Measurements from ENCODE around the gene TMEM163.
"Not testable (repeated sequence)": the region's sequence is repeated elsewhere in the genome, so short reads cannot be mapped to it uniquely, and the experiment has no call there.

The TMEM163 gene

DNA sequence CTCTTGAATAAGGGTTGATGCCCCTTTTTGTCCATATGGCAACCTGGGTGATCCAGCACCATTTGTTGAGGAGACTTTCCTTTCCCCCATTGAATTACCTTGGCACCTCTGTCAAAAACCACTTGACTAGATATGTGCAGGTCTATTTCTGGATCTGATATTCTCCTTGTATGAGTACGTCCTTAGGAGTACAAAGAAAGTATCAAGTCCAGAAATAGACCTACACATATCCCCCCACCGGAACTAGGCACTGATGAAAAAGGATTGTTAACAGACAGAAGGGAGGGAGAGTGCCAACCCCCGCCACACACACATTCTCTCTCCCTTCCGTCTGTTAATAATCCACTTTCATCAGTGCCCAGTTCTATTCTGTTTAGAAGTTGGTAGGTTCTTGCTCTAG, 225.0 kb downstream of the TMEM163 start:
- DNase-seq (ENCODE audit: low read depth in 2 of 3, low spot score in 1 of 3), result no peak

DNA sequence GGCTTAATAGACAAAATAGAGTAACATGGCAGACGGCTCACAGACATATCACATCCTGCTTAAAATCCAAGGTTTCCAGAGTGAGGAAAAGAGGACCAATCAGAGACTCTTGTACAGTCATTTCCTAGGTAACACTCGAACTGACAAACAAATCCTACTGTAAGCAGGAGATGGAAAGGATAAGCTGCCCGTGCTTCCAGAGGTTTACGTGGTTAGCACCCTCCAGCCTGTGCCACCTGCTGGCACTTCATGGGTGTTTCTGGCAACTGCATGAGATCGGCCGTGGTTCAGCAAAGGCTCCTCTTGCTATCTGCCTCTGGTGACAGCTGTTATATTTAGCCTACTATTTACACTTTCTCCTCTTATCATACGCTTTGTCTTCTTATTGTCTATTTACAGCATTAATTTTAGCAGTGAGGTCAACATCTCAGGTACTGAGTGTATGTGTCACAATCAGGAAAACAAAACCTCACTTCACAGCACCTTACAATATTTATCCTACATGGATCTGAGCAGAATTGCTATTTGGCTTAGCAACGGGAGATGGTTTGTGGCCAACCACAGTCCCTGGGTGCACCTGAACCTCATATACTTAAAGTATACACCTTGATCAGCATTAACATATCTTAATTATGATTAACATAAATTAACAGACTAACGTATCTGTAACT, 226.9 kb downstream of the TMEM163 start:
- DNase-seq (ENCODE audit: low read depth in 2 of 3, low spot score in 1 of 3), result no peak

DNA sequence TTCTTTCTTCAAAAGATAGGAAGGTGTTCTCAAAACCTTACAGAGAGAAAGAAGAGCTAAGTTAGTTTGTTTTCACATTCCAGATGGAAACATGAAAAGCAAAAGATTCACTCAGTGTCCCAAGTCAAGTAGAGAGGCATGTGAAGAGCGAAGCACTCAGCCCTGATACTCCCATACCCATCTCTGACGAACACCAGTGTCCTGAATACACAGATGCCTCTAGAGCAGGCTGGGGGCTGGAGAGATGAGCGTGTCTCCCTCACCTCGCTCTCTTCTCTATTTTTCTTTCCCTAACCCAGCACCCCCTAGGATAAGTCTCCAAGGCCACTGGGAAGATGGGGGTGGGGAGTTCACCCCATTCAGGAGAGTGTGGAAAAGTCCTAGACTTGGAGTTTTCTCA, 227.8 kb downstream of the TMEM163 start:
- no peak for DNase-seq (ENCODE audit: low read depth in 2 of 3, low spot score in 1 of 3)

DNA sequence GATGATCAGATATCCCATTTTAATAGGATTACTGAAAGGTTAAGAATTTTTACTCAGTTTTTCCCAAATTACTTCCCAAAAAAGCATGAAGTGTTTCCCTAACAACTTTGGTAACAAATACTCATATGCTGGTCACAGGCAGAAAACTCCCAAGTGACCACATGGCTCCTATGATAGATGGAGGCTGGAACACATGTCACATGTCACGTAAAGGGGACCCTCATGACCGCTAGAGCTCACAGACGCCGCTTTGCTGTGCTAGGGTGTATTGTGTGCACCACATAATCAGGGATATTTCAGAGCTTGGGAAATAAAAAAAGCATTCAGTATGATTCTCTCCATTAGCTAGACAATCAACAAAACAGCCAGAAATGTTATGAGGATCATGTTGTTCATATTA, 228.2 kb downstream of the TMEM163 start:
- DNase-seq (ENCODE audit: low read depth in 2 of 3, low spot score in 1 of 3), result no peak

DNA sequence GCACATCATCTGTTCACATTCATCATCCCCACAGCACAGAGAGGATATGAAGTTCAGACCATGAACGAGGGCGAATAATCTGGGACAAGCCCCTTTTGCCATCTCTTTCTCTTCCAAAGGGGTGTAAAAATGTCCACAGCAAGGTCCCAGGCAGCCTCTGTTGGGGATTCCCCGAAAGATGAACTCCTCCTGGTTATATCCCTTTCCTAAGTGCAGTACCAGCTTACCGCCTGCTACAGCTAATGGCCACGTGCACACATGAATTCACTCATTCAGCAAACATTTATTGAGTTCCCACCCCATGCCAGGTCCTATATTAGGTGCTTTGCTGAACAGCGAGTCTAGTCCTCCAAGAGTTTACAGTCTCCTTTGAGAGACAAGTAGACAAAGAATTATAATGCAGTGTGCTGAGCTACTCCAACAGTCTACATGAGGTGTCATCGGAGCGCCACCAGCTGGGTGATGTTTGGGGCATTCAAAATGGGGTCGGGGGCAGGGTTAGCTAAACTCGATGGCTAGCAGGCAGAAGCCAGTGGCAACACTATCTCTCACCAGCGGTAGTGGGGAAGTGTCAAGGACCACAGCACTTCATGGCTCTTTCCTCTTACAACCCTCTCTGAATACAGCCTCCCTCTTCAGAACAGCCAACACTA, 228.9 kb downstream of the TMEM163 start:
- no peak for DNase-seq (ENCODE audit: low read depth in 2 of 3, low spot score in 1 of 3)

DNA sequence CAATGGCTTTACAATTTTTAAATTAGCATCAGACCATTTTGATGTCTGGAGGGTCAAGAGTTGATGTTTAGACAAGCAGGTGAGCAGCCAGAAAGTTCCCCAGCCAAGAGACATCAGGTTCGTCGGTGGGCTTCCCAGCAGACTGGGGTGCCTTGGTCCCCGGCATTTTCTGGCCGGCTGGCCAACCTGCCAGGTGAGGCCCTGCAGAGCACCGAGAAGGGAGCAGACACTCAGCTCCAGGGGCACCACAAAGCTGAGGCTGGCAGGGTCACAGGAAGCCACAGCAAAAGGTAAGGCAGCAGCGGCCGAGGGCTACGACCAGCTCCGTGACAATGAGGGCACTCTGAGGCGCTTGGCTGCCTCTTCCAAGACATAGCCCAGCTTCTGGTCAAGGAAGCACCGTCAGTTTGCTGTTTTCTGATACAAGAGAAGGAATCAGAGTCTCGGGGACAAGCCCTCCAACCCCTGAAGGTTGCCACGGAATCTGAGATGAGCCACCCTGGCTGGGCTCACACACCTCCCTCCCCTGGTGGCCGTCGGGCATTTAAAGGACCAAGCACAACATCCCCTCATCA, 235.9 kb downstream of the TMEM163 start:
- DNase-seq (ENCODE audit: low read depth in 2 of 3, low spot score in 1 of 3), result no peak

DNA sequence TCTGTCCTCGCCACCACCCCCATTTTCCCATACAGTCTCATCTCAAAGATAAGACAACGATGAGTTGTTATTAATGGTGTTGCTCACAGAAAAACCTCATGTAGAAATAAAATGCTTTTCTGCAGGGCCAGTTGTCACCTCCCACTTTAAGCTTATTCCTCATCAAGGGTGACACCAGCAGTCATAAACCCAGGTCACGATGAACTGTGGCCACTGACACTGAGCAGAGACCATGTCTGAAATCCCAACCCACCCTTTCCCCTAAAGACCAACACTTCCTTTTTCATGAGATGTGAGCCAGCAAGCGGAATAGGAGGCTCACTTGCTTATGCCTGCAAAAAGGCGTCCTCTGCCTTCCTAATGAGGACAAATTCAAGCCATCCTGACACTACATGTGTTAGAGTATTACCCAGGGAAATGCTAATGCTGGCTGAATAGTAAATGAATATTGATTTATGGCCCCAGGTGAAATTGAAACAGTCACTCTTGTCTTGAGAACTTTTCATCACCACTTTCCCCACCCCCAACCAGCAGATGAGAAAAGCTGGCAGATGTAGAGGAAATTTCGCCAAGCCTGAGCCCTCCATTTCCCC, 236.6 kb downstream of the TMEM163 start:
- DNase-seq (ENCODE audit: low read depth in 2 of 3, low spot score in 1 of 3), result no peak

DNA sequence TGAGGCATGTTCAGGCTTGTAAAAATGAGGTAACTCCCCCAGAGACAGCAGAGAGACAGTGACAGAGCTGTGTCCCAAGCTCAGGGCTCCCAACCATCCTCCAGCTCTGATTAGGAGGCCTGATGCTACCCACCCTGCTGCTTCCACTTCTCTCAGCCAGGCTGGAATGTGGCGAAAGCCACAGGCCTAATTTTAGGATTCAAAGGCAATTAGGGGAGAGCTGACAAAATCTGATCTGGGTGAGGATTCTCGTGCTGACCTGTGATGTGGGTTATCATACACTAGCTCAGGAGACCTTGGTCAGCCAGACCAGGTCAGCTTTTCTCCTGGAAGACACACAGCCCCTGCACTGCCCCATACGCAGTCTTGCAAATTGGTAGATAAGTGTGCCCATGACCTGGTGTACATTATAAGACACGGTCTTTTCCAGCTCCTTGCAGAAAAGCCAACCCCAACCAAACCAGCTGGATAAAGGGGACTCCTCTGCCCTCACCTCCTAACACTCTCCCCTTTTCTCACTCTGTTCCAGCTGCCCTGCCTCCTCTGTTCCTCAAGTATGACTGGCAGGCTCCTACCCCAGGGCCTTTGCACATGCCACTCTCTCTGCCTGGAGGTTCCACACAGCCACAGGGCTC, 239.0 kb downstream of the TMEM163 start:
- no peak for DNase-seq (ENCODE audit: low read depth in 2 of 3, low spot score in 1 of 3)

DNA sequence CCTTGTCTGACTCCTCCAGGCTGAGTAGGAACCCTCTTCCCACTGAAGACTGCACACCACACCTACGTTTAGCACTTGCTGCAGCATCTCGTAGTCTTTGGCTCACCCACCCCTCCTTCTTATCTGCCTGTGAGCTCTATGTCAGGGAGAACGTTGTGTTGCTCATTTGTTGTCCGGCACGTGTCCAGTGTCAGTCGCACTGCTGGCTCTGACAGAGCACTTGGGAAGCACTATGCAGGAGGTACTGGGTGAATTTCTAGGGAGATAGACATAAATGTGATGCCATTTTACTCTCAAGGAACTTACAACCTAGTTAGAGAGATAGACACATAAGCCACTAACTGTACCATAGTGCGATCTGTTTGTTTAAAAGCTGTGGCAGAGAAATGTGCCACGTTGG, 241.8 kb downstream of the TMEM163 start:
- not testable (repeated sequence) for DNase-seq (ENCODE audit: low read depth in 2 of 3, low spot score in 1 of 3)

DNA sequence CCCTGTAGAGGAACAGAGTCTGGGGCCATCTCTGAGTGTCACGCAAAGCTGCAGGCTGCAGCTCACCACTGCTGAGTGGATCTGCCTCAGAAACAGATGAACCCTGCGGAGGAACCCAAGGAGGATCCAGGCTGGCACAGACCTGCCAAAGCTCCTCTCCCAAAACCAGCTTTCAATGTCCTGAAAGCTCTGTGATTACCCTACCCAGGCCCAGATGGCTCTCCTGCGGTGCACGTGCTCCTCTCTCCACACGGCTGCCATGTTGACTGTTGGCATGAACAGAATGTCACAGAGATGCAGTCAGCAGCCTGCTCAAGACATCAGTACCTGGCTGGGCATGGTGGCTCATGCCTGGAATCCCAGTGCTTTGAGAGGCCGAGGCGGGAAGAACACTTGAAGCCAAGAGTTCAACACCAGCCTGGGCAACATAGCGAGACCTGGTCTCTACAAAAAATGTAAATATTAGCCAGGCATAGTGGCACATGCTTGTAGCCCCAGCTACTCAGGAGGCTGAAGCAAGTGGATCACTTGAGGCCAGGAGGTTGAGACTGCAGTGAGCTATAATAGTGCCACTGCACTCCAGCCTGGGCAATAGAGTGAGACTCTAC, 248.1 kb downstream of the TMEM163 start:
- DNase-seq (ENCODE audit: low read depth in 2 of 3, low spot score in 1 of 3), result no peak

DNA sequence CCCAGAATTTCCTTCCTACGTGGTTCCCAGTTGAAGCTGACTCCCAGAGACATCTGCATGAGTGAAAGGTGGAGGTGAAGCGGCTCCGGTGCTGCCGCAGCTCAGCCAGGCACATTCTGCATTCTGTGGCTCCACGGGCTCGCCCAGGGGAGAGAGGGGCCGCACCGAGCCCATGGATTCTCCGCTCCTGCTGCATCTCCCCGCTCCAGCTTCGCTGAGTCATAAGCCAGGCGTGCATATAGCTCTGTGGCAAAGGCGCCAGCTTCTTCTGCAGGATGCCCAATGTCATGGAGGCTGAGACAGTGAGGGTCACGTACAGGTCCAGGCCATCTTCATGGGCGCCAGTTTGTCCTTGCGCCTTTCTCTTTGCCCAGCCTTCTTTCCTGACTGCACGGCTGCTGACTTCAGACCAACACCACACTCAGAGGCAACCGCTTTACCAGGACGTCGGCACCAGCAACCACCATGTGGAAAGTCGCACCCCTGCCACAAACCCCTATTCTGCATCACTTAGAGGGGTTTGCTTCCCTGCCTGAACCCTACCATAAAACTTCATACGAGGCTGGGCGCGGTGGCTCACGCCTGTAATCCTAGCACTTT, 249.2 kb downstream of the TMEM163 start:
- DNase-seq (ENCODE audit: low read depth in 2 of 3, low spot score in 1 of 3), result no peak

DNA sequence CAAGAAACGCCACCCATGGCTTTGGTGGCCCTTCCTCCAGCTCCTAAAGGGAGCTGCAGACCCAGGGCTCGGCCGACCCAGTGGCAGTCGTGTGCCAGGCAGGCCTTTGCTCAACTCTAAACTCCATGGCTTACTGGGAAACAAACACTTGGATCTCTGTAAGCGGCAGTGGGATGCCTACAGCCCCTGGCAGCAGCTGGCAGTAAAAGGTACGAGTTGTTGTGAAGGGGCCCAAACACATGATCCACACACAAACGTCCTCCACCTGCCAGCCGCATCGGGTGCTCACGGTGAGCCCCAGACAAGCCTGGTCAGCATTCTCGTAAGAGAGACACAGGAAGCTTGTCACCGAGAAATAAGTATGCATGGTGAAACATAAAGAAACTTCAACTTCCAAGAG, 250.0 kb downstream of the TMEM163 start:
- no peak for DNase-seq (ENCODE audit: low read depth in 2 of 3, low spot score in 1 of 3)

DNA sequence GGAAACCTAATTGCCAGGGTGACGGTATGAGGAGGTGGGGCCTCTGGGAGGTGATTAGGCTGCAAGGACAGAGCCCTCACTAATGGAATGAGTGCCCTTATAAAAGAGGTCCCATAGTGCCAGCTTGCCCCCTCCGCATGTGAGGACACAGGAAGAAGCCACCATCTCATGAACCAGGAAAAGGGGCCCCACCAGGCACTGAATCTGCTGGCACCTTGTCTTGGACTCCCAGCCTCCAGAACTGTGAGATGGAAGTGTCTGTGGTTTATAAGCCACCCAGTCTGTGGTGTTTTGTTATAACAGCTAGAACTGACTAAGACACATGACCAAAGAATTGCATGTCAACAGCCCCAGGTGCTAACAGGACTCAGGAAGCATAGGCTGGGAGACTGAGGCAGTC, 250.6 kb downstream of the TMEM163 start:
- DNase-seq (ENCODE audit: low read depth in 2 of 3, low spot score in 1 of 3), result no peak

DNA sequence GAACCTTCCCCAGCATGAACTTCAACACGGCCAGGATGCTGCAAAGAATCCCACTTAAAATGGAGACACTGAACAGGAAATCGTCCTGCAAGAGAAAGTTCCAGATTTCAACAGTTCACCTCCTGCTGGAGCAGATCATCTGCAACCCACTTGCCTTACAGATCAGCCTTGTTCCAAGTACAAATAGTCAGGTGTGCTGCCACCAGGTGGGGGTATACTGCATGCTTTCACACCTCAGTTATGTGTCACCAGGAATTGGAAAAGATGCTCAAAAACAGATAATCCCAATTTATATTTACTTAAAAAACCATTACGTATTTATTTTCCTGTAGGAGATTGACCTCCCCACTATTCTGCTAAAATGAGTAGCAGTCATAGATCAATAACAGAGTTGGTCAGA, 252.7 kb downstream of the TMEM163 start:
- no peak for DNase-seq (ENCODE audit: low read depth in 2 of 3, low spot score in 1 of 3)

DNA sequence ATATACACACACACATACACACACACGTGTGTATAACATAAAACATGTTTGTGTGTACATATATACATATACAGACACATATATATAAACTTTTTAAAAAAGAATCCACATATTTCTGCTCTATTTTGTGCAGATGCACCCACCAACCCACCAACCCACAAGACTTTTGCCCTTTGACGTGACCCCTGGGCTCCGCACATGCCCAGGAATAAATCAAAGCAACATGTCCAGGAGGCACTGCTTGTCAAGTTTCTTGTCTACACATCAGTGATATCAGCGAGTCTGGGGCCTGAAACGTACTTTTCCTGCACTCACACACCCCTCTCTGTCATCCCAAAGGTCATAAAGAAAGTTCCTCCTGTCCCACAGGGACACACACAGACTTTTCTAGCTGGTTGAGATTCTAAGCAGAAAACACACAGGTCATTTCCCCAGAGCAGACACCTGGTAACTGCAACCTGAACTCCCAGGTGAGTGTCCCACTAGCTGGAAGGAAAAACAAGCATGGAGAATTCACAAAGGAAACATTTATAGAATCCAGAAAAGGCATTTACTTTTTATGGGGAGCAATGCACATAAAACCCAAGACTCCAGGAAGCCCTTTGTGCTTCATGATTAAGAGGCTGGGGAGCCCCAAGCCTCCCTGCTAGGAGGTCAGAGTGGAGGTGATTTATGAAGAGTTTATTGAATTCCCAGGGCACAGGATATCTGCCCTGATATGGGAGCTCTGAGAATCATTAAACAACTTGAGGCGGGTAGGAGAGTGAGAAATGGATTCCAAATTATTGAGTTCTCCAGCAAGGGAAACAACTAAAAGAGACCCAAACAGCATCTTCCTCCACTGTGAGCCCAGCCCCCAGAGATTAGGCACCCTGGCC, 253.3 kb downstream of the TMEM163 start:
- DNase-seq (ENCODE audit: low read depth in 2 of 3, low spot score in 1 of 3), result no peak

DNA sequence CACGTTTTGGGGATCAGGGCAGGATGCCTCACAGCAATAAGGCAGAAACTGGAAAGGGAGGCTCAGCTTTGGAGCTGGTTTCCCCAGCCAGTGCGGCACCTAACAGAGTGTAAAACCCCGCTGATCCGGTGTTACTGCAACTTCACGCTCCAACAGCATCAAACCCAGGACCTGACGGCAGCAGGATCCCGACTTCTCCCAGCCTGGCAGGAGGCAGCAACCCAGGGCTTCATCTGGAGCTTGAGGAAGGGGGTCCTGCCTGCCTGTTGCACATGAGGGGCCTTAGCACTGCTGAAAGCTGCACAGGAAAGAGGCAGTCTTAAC, 255.1 kb downstream of the TMEM163 start:
- no peak for DNase-seq (ENCODE audit: low read depth in 2 of 3, low spot score in 1 of 3)

DNA sequence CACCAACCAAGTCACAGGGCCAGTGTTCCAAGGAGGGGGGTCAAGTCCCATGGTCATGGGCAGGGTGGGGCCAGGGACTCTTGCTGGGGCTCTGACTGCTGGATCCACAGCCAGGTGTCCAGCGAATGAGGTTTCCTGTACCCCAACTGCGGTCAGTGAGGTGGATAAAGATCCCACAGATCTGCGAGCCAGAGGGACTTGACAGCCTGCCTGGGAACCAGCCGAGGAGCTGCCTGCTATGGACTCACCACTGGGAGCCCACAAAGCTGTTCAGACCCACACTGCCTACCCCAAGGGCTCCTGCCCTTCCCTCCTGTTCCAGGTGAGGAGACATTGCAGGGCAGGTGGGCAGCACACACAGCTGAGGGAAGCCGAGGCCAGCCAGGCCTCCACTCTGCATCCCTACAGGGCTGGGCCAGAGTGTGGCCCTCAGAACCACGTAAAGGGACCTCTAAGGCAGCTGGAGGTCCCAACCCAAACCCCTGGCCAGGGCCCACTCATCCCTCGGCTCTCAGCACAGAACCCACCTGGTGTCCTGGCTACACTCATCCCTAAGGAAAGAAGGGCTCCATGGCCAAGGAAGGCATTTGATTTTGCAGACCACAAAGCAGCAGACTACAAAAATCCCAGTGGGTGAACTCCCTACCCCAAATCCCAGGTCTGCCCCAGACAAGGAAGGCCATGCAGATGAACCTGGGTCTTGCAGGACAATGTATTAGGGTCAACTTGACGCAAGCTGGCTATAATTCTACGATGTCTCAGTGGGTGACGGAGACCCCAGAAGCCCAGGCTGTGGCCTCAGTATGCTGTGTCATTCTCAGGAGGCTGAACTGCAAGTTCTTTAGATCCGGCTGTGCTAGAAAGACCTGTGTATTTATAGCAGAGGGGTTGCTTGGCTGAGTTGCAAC, 255.8 kb downstream of the TMEM163 start:
- no peak for DNase-seq (ENCODE audit: low read depth in 2 of 3, low spot score in 1 of 3)

DNA sequence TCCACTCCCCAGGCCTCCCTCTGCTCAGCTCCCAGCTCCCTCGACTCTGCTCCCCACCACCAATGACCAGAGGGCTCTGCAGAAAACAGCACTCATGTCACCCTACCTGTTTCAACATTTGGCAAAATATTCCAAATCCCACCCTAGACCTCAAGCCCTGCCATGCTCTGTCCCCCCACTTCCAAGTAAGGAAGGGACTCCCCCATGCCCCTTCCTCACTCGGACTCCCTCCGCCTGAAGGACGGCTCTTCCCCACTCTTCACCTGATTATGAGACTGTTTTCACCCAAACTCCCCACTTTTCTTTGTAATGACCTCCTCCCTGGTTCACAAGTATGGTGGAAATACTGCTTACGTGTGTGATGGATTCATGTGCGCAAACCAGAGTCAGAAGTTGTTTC, 256.5 kb downstream of the TMEM163 start:
- DNase-seq (ENCODE audit: low read depth in 2 of 3, low spot score in 1 of 3), result no peak

DNA sequence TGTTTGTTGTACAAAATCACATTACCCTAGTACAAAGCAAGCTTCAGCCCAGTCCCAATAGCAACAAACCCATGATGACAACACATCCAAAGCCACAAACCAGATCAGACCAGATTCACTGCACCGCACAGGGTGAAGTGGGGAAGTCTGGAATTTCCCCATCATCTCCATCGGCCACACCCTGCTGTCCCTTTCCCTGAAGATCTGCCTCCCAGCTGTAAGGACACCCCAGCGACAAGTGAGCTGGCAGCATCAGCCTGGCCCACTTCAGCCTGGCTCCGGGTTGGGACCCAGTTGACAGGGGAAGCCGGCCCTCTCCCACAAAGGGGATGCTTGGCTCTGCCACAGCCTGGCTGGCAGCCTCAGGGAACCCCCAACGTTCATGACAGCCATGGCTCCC, 257.3 kb downstream of the TMEM163 start:
- DNase-seq (ENCODE audit: low read depth in 2 of 3, low spot score in 1 of 3), result no peak

Measured in stimulated activated CD4-positive, alpha-beta T cell treated with anti-CD3 and anti-CD28 coated beads, Interleukin-12 subunit alpha, Interleukin-12 subunit beta, amount 100 ng/mL, for 48 hours (primary cell).